Memory B cell (primary cell): ENCODE measurements around the gene TFDP1.

ENCODE experiments used
- ATAC-seq: fragments of 150-1000 bp; cut with Tn5 transposase; 2 replicates; pipeline ENCODE4 v1.10.0; 2021; ENCODE audit warnings: low read depth, mild to moderate bottlenecking, moderate library complexity
- DNase-seq, 2 donors: peaks; one replicate each; pipeline ENCODE4 v3.0.0; 2022; ENCODE audit warnings: low spot score in 2 of 2
- H3K27ac Mint-ChIP-seq: one replicate; pipeline ENCODE4 v1.8.0; 2022; ENCODE audit warnings: mild to moderate bottlenecking, moderate library complexity, mixed read lengths
- H3K27me3 Mint-ChIP-seq: one replicate; pipeline ENCODE4 v1.8.0; 2022; ENCODE audit warnings: mixed read lengths
- H3K36me3 Mint-ChIP-seq: one replicate; pipeline ENCODE4 v1.8.0; 2022; ENCODE audit warnings: mild to moderate bottlenecking, mixed read lengths
- H3K4me1 Mint-ChIP-seq: one replicate; pipeline ENCODE4 v1.8.0; 2022; ENCODE audit warnings: mixed read lengths
- H3K4me3 Mint-ChIP-seq: one replicate; pipeline ENCODE4 v1.8.0; 2022; ENCODE audit warnings: mild to moderate bottlenecking, moderate library complexity, mixed read lengths
- H3K9me3 Mint-ChIP-seq: one replicate; pipeline ENCODE4 v1.8.0; 2022; ENCODE audit warnings: mixed read lengths

Gene TFDP1

DNA sequence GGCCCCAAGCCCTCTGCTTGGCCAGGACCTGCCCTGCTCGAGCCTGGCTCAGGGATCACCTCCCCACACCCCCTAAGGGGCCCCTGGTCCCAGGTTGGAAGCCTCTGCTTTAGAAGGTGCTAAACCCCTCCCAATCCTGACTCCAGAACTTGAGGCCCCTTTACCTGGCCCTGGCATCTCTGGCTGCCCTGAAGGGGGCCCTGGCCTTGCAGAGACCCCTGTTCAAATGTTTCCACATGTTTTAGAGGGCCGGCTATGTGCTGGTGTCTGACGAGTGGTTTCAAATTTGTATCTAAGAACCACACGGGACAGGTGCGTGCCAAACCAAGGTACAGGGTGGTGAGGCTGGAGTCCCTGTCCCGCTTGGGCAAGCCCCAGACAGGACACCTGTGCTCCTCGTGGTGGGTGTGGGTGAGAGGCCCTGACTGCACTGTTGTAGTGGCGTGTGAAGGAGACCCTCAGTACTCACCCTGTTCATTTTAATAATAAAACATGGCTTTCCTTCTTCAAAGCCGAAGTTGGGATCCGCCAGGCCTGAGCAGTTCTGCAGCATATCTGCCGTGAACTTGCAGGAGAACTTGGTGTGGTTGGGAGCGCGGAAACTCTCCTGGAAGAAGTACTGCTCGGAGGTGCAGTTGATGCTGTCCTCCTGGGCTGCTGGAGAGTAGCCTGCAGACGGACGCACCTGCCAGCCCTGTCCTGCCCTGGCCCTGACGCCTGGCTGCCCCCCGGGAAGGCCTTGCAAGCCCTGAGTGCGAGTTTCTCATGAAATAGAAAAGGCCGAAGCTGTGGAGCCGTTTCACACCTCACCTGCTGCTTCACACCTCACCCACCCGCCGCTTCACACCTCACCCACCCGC lies 68.1 kb downstream of the TFDP1 start:
- DNase-seq (no peak), ATAC-seq (no peak)
- Mint-ChIP-seq H3K27ac (no peak overlapping the region), H3K36me3 (no peaks in the 10 kb centered on the region), H3K4me1 (peaks cover 4% of the 10 kb centered on the region), H3K27me3 (no peaks in the 10 kb centered on the region), H3K4me3 (no peak overlapping the region), H3K9me3 (no peaks in the 10 kb centered on the region)

GRCh38 chr13:113653264-113654174 lies 69.0 kb downstream of the TFDP1 start:
- no peaks in the 10 kb centered on the region for H3K27me3 Mint-ChIP-seq
- no peaks in the 10 kb centered on the region for H3K9me3 Mint-ChIP-seq
- DNase-seq: no peak
- H3K27ac Mint-ChIP-seq: no peak overlapping the region
- no peaks in the 10 kb centered on the region for H3K36me3 Mint-ChIP-seq
- H3K4me1 Mint-ChIP-seq: peaks cover 4% of the 10 kb centered on the region
- no peak for ATAC-seq
- H3K4me3 Mint-ChIP-seq: no peak overlapping the region

DNA sequence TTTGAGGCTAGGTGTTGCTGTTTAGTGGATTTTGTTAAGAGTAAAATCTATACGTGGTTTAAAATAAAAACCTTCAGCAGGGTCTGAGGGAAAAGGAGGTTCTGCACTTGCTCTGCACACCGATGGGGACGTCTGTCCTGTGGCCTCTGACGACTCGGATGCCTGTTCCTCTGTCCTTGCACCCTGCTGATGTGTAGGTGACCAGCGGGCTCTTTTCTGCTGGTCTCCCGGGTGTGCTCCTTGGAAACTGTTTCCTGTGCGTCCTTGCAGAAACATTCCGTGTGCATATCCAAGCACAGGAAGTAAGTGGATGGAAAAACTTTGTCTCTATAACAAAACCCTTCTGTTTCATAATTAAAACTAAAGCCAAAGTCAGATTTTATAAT lies 69.6 kb downstream of the TFDP1 start:
- Mint-ChIP-seq H3K27me3 (no peaks in the 10 kb centered on the region), H3K36me3 (no peaks in the 10 kb centered on the region), H3K4me1 (peaks cover 4% of the 10 kb centered on the region), H3K4me3 (no peak overlapping the region), H3K9me3 (no peaks in the 10 kb centered on the region), H3K27ac (no peak overlapping the region)
- no peak for DNase-seq
- ATAC-seq: no peak

- H3K36me3 Mint-ChIP-seq: no peaks in the 10 kb centered on the region
- ATAC-seq (no peak), DNase-seq (no peak)
- H3K27me3 Mint-ChIP-seq: no peaks in the 10 kb centered on the region
- H3K4me3 Mint-ChIP-seq: no peak overlapping the region
- H3K9me3 Mint-ChIP-seq: no peaks in the 10 kb centered on the region
- H3K4me1 Mint-ChIP-seq: peaks cover 4% of the 10 kb centered on the region
- H3K27ac Mint-ChIP-seq: no peak overlapping the region
These were observed 70.2 kb downstream of the TFDP1 start for GRCh38 chr13:113654591-113655345.

DNA sequence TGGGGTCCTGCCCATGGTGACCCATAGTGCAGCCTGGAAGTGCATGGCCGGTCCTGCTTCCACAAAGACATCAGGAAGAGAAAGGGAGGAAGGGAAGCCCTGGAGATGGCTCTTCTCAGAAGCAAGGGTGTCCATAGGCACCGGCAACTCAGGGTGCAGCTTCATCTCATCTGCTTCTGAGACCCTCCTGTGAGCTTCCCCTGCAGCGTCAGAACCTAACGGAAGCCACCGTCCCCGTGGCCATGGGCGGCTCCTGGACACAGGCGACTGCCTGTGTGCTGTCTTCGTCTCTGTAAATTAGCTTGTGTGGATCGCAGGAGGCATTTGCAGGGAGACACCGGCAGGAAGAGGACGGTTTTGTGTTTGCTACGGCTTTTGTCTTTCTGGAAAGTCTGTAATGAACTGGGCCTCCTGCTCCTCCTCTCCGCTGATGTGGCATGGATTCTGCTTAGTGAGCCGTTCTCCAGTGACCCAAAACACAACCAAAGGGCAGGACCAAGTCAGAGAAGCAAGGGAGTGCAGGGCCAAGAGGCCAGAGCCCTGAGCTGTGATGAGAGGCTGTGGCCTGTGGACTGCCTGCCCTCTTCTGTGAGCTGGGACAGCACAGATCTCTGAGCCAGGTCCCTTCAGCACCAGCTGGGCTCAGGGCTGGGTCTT lies 70.9 kb downstream of the TFDP1 start:
- no peaks in the 10 kb centered on the region for H3K9me3 Mint-ChIP-seq
- no peaks in the 10 kb centered on the region for H3K4me1 Mint-ChIP-seq
- H3K27ac Mint-ChIP-seq: no peak overlapping the region
- no peak for DNase-seq
- no peaks in the 10 kb centered on the region for H3K36me3 Mint-ChIP-seq
- no peak for ATAC-seq
- no peaks in the 10 kb centered on the region for H3K27me3 Mint-ChIP-seq
- H3K4me3 Mint-ChIP-seq: no peak overlapping the region

- DNase-seq (no peak), ATAC-seq (no peak)
- Mint-ChIP-seq H3K36me3 (peaks cover 2% of the 10 kb centered on the region), H3K27me3 (no peaks in the 10 kb centered on the region), H3K27ac (no peak overlapping the region), H3K9me3 (peaks cover 3% of the 10 kb centered on the region), H3K4me3 (no peak overlapping the region), H3K4me1 (no peaks in the 10 kb centered on the region)
These were observed 71.5 kb downstream of the TFDP1 start for GRCh38 chr13:113656003-113656588.

- no peak overlapping the region for H3K27ac Mint-ChIP-seq
- DNase-seq: no peak
- H3K36me3 Mint-ChIP-seq: peaks cover 2% of the 10 kb centered on the region
- peaks cover 10% of the 10 kb centered on the region for H3K9me3 Mint-ChIP-seq
- H3K4me1 Mint-ChIP-seq: no peaks in the 10 kb centered on the region
- ATAC-seq: no peak
- H3K27me3 Mint-ChIP-seq: no peaks in the 10 kb centered on the region
- no peak overlapping the region for H3K4me3 Mint-ChIP-seq
These were observed 72.5 kb downstream of the TFDP1 start for GRCh38 chr13:113656831-113657671.

DNA sequence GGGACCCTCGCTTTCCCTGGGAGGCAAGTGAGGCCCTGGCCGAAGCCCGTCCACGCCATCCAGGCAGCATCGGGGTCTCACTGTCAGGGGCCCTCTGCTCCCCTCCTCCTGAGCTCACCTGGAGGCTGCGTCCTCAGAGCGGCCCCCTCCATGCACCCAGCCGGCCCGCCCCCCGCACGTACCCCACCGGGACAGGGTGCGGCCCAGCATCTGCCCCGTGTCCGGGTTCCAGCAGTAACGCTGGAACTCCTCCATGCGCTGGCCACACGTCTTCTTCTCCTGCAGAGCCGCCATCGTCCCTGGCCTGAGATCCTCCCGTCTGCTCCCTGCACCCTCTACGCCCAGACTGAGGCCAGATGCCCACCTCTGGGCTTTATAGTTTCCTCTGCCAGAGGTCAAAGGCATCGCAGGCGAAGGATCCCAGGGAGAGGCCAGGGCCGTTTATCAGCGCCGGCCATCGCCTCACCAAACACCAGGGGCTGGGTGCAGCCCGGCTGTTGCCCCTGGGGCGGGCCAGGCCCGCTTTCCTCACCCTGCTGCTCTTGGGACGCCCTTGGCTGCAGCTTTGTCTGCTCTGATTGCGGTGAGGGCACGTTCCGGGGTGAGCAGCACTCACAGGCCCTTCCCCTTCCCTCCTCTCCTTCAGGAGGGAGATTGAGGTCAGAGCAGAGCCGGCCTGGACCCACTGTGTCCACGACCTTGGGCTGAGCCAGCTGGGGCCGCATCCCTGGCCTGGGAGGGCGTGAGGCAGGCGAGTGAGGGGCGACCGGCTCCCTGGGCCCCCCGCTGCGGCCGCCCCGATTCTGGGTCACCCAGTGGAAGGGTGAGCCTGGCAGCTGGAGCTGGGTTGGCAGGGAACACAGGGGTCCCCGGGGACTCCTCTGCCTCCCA lies 73.5 kb downstream of the TFDP1 start, which contains the start of gene ATP4B:
TSS of gene ATP4B (minus strand) at position 348 of the 891 bp plus-strand sequence. CDS start at position 294, 54 bp downstream.
- peaks cover 12% of the 10 kb centered on the region for H3K9me3 Mint-ChIP-seq
- no peak within 1 kb of the TSS for H3K4me3 Mint-ChIP-seq
- no peaks in the 10 kb centered on the region for H3K4me1 Mint-ChIP-seq
- peaks cover 2% of the 10 kb centered on the region for H3K36me3 Mint-ChIP-seq
- H3K27ac Mint-ChIP-seq: no peak within 1 kb of the TSS
- no peak for DNase-seq
- no peak for ATAC-seq
- no peaks in the 10 kb centered on the region for H3K27me3 Mint-ChIP-seq

GRCh38 chr13:113658836-113659235 lies 74.3 kb downstream of the TFDP1 start:
- no peaks in the 10 kb centered on the region for H3K4me1 Mint-ChIP-seq
- no peak for DNase-seq
- peaks cover 2% of the 10 kb centered on the region for H3K36me3 Mint-ChIP-seq

GRCh38 chr13:113659337-113659736 lies 74.8 kb downstream of the TFDP1 start:
- DNase-seq: no peak

More at GRCh38 chr13:113658836-113659235, 74.3 kb downstream of the TFDP1 start:
- Mint-ChIP-seq H3K4me3 (no peak overlapping the region), H3K9me3 (peaks cover 12% of the 10 kb centered on the region), H3K27ac (no peak overlapping the region), H3K27me3 (no peaks in the 10 kb centered on the region)
- no peak for ATAC-seq

GRCh38 chr13:113660066-113660465 lies 75.5 kb downstream of the TFDP1 start:
- no peak for DNase-seq
- H3K27ac Mint-ChIP-seq: no peak overlapping the region
- no peak overlapping the region for H3K4me3 Mint-ChIP-seq
- no peak for ATAC-seq
- peaks cover 12% of the 10 kb centered on the region for H3K9me3 Mint-ChIP-seq
- H3K4me1 Mint-ChIP-seq: no peaks in the 10 kb centered on the region
- H3K36me3 Mint-ChIP-seq: peaks cover 2% of the 10 kb centered on the region
- H3K27me3 Mint-ChIP-seq: peaks cover 2% of the 10 kb centered on the region

More at GRCh38 chr13:113659337-113659736, 74.8 kb downstream of the TFDP1 start:
- H3K4me3 Mint-ChIP-seq: no peak overlapping the region
- ATAC-seq: no peak
- H3K4me1 Mint-ChIP-seq: no peaks in the 10 kb centered on the region
- H3K27ac Mint-ChIP-seq: no peak overlapping the region
- peaks cover 12% of the 10 kb centered on the region for H3K9me3 Mint-ChIP-seq
- H3K36me3 Mint-ChIP-seq: peaks cover 2% of the 10 kb centered on the region
- no peaks in the 10 kb centered on the region for H3K27me3 Mint-ChIP-seq

GRCh38 chr13:113661509-113661908 lies 77.0 kb downstream of the TFDP1 start:
- Mint-ChIP-seq H3K27ac (no peak overlapping the region), H3K27me3 (peaks cover 2% of the 10 kb centered on the region), H3K9me3 (peaks cover 12% of the 10 kb centered on the region), H3K4me1 (no peaks in the 10 kb centered on the region), H3K4me3 (no peak overlapping the region), H3K36me3 (peaks cover 2% of the 10 kb centered on the region)
- DNase-seq (no peak), ATAC-seq (no peak)
